Heart right ventricle (tissue), 16 donors: ENCODE data around the gene CUEDC1. TPM values are rescaled to one million over a fixed set of nuclear protein-coding genes. Genes with fewer than 3 reads are reported as not detected.
A peak's percentile ranks its signal among the peaks of the same experiment; 100 is the strongest.

Experiments
- ATAC-seq, 8 donors: fragments of 200-7000 bp; cut with Tn5 transposase; one replicate each; pipeline ENCODE4 v1.9.1; 2020; ENCODE audit warnings: mild to moderate bottlenecking in 8 of 8, moderate library complexity in 8 of 8, moderate number of reproducible peaks in 1 of 8
- DNase-seq, 2 donors: peaks; one replicate each; pipeline ENCODE4 v3.0.0-alpha.2; 2020
- H3K27ac ChIP-seq, 10 donors: fragments of 200-600 bp; sonication (generic) in 2 of 10; one replicate each; pipeline versions ENCODE4 v1.5.0 to v1.8.0; 2020 to 2022; ENCODE audit warnings: mild to moderate bottlenecking in 3 of 10
- H3K27me3 ChIP-seq, 7 donors: fragments of 200-600 bp; one replicate each; pipeline ENCODE4 v1.8.0; 2021 to 2022; ENCODE audit warnings: mild to moderate bottlenecking in 2 of 7
- H3K36me3 ChIP-seq, 9 donors: fragments of 200-600 bp; sonication (generic) in 1 of 9; one replicate each; pipeline versions ENCODE4 v1.5.0 to v1.8.0; 2020 to 2022; ENCODE audit warnings: mild to moderate bottlenecking in 2 of 9
- H3K4me1 ChIP-seq, 9 donors: fragments of 200-600 bp; sonication (generic) in 1 of 9; one replicate each; pipeline versions ENCODE4 v1.5.0 to v1.8.0; 2020 to 2022; ENCODE audit warnings: mild to moderate bottlenecking in 4 of 9
- H3K4me3 ChIP-seq, 10 donors: fragments of 200-600 bp; sonication (generic) in 2 of 10; one replicate each; pipeline versions ENCODE4 v1.5.0 to v1.8.0; 2020 to 2022; ENCODE audit warnings: mild to moderate bottlenecking in 7 of 10, moderate library complexity in 2 of 10
- H3K9me3 ChIP-seq, 11 donors: fragments of 200-600 bp in 10 of 11; sonication (generic) in 2 of 11; one replicate each; pipeline versions ENCODE4 v1.5.0 to v1.8.0; 2013 to 2022; ENCODE audit warnings: mild to moderate bottlenecking in 2 of 11, control low read depth in 1 of 11, moderate library complexity in 1 of 11
- CTCF ChIP-seq, 9 donors: fragments of 200-600 bp; sonication (generic) in 2 of 9; IDR thresholded peaks; one replicate each; pipeline versions ENCODE4 v1.5.0 to v1.8.0; 2021 to 2022; ENCODE audit warnings: antibody characterized with exemption in 9 of 9, mild to moderate bottlenecking in 5 of 9, moderate library complexity in 1 of 9
- WGBS, 2 donors: extraction: QIAGEN DNeasy Blood & Tissue Kit; methylation state at CpG; one replicate each; pipeline ENCODE4 v1.1.7; 2013; ENCODE audit warnings: inconsistent platforms in 1 of 2; 5-methylcytosine and 5-hydroxymethylcytosine counted together
- intact Hi-C, 10 donors: fragments of 100-400 bp; cut with DNase I; formaldehyde crosslinking; loops; one replicate each; pipeline versions ENCODE4 v1.11.1 to v1.14.2; 2022
- polyA plus RNA-seq, 2 donors: library from polyadenylated mRNA; stranded (reverse); fragments of 200-250 nt; gene quantifications; one replicate each; pipeline ENCODE4 v1.2.3, GENCODE V29; 2013
- total RNA-seq, 10 donors: library from RNA; stranded (reverse); fragmentation: NEBNext Ultra II Directional in 3 of 10; extraction: Animal tissue kit (Norgen Biotek cat#: 25700) in 3 of 10; gene quantifications; one replicate each; pipeline versions ENCODE4 v1.2.1 to v1.2.4, GENCODE V29; 2021 to 2023
- donor health status: Arrhythmogenic right ventricular cardiomyopathy.
- donor health status: ischemic (EF 13 %, LVEDD 7.1; RV severe dilation, severe dysfunction).
- donor health status: healthy with polysubstance abuse.
- donor health status: DM: no; HTN: yes; CAD: no.
- donor health status: DM: no; HTN: no; CAD: no.
- donor health status: ischemic (EF 25% LVEDD 6.9; RV normal size, moderate dysfunction).
- donor health status: ischemic (EF 25% LVEDD 5.7; RV mildly dilated, moderate dysfunction).
- donor health status: healthy.
- donor health status: DM: yes; HTN: yes; CAD: no.
- donor health status: Ischemic cardiomyopathy.
- donor health status: ischemic (EF 35%, LVEDD 5.7; RV mildly dilated, moderate dysfunction).
- donor health status: nonischemic (EF 11% LVEDD 7.7; RV severe dilation, severe dysfunction).
- donor health status: DM: yes; HTN: yes; CAD: no.
- donor health status: PGD.
- donor health status: ischemic (EF 29% LVEDD 5.4; RV normal size, mild dysfunction).
- donor health status: nonischemic (EF 23%, LVEDD 6.1; RV moderate dilation, normal function).

Gene CUEDC1
- total and polyA plus RNA-seq, 12 donors = 26.9 to 65.0 (median 45.4) TPM

DNA sequence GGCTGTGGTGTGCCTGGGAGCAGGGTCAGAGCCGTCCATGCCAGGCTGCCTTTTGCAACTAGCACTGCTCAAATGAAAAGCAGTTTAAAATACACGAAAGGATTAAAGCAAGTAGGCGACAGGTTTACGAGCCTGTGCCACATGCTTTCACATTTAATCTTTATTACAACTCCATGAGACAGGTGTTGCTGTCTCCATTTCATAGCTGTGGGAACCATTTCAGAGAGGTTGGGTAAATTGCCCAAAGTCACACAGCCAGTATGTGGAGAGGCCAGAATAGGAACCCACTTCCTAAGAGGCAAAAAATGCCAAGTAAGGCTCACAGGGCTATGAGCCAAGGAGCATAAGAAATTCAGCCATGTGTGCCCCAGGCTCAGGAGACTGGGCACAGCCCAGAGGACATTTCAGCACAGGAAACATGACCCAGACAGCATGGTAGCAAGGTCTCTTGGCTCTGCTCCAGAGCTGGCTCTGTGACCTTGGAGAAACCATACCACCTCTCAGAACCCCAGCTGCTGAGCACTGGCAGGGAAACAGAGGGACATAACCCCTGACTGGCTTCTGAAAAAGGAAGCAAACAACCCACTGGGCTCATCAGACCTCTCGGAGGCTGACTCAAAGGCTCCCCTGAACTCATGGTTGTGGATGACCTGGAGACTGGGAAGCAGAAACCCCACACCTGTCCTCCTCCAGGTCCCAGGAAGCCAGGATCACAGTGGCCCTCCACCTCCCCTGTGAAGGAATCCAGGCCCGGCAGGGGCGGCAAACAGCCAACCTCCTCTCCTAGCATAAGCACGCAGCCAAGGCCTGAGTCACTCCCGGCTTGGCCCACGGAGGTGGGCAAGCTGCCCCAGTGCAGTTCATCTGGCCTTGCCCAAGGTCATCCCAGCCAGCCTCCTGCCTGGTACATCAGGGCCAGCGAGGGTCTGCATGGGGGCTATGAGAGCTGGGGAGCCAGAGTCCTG, 65.0 kb downstream of the CUEDC1 start:
- Histone ChIP-seq H3K4me1 (peaks cover 39 to 73% (median 68%) of the 10 kb centered on the region in 9 donors), H3K27ac (peak overlapping the region; percentile 91 to 99 (median 94)), H3K4me3 (no peak overlapping the region), H3K9me3 (no peaks in the 10 kb centered on the region), H3K36me3 (peaks cover 0 to 13% (median 2%) of the 10 kb centered on the region in 9 donors), H3K27me3 (no peaks in the 10 kb centered on the region)
- intact Hi-C loops = loop anchor here in 8 of 10 donors (5.0 to 10.0 kb wide), 6 partner anchors 33 to 97 kb away; partner anchors contain the start of genes CUEDC1 (in 3 of the 8), VEZF1 (in 3 of the 8) and MRPS23 (in 1 of the 8)
- 51 to 53% methylated on average over 11 of the region's 11 CpGs for WGBS, 2 donors
- DNase-seq (peak; percentile 87 to 91), ATAC-seq (peak; percentile 27 to 77 (median 64))
- peak in 1 of 9 donors; percentile 30 for TF ChIP-seq CTCF (IDR thresholded peaks at IDR 0.05)

- no peak for ATAC-seq
- no peak for TF ChIP-seq CTCF (IDR thresholded peaks at IDR 0.05)
- WGBS, 2 donors = 92 to 98% methylated on average over 2 of the region's 2 CpGs
- Histone ChIP-seq H3K4me1 (peaks cover 37 to 63% (median 59%) of the 10 kb centered on the region in 9 donors), H3K27me3 (no peaks in the 10 kb centered on the region), H3K4me3 (no peak overlapping the region), H3K9me3 (no peaks in the 10 kb centered on the region), H3K36me3 (peaks cover 0 to 22% (median 11%) of the 10 kb centered on the region in 9 donors), H3K27ac (peak overlapping the region in 9 of 10 donors; percentile 91 to 99 (median 94))
- intact Hi-C loops = no loop called here
- no peak for DNase-seq
Observed at GRCh38 chr17:57889252-57889651, 66.0 kb downstream of the CUEDC1 start.

- no peaks in the 10 kb centered on the region for H3K9me3 ChIP-seq
- intact Hi-C loops = no loop called here
- no peak for TF ChIP-seq CTCF (IDR thresholded peaks at IDR 0.05)
- no peak for DNase-seq
- 62 to 70% methylated on average over 12 of the region's 12 CpGs for WGBS, 2 donors
- no peak overlapping the region for H3K4me3 ChIP-seq
- peaks cover 32 to 57% (median 52%) of the 10 kb centered on the region in 9 donors for H3K4me1 ChIP-seq
- H3K27ac ChIP-seq = peak overlapping the region in 9 of 10 donors; percentile 91 to 99 (median 94)
- no peak for ATAC-seq
- peaks cover 0 to 29% (median 11%) of the 10 kb centered on the region in 9 donors for H3K36me3 ChIP-seq
- H3K27me3 ChIP-seq = no peaks in the 10 kb centered on the region
Observed at GRCh38 chr17:57888311-57889216, 66.6 kb downstream of the CUEDC1 start.

DNA sequence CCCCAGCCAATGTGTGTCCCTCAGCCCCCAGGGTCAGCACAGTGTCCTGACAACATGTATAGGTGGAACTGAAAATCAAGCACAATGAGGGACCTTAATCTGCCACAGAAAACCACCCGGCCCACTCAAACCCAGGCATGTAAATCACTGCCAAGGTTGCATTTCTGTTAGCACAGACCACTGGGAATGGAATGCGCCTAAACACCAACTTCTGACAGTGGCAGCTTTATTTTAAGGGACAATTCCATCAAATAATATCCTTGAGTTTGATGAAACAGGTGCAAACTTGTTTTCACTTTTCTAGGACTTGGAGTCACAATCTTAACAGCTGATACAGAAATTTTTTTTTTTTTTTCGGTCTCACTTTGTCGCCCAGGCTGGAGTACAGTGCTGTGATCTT, 68.1 kb downstream of the CUEDC1 start:
- WGBS, 2 donors = 96 to 97% methylated on average over 4 of the region's 4 CpGs
- no peak overlapping the region for H3K4me3 ChIP-seq
- peaks cover 27 to 48% (median 41%) of the 10 kb centered on the region in 9 donors for H3K4me1 ChIP-seq
- intact Hi-C loops = no loop called here
- no peak overlapping the region for H3K27ac ChIP-seq
- H3K36me3 ChIP-seq = peaks cover 0 to 42% (median 17%) of the 10 kb centered on the region in 9 donors
- no peak for TF ChIP-seq CTCF (IDR thresholded peaks at IDR 0.05)
- no peak for ATAC-seq
- DNase-seq = no peak
- no peaks in the 10 kb centered on the region for H3K9me3 ChIP-seq
- H3K27me3 ChIP-seq = no peaks in the 10 kb centered on the region
